WTC11 (cell line): Measurements from ENCODE around the gene RHOBTB3. TPM values are rescaled to one million over a fixed set of nuclear protein-coding genes. Genes with fewer than 3 reads are reported as not detected.

Experiments used
- ATAC-seq: fragments of 200-7000 bp; cut with Tn5 transposase; 2 replicates; pipeline ENCODE4 v1.10.0; 2021; ENCODE audit warnings: mild to moderate bottlenecking, moderate library complexity
- CTCF ChIA-PET: fragments of 300-600 bp; sonication (Branson Sonifier 250); formaldehyde crosslinking; loops from one replicate; lab custom pipeline; 2021; ENCODE audit warnings: antibody characterized with exemption; lab: Charles Lee
- POLR2A ChIA-PET: fragments of 350-600 bp; sonication (Branson Sonifier 250); formaldehyde crosslinking; loops from one replicate; lab custom pipeline; 2021; ENCODE audit warnings: antibody characterized with exemption; lab: Charles Lee
- DNase-seq: peaks from one replicate; pipeline ENCODE4 v3.0.0; 2021; ENCODE audit warnings: low spot score
- H3K27ac Mint-ChIP-seq: 2 replicates; pipeline ENCODE4 v1.8.0; 2021; ENCODE audit warnings: mixed read lengths
- H3K27me3 Mint-ChIP-seq: 2 replicates; pipeline ENCODE4 v1.8.0; 2021; ENCODE audit warnings: low read depth, mild to moderate bottlenecking, moderate library complexity, mixed read lengths
- H3K36me3 Mint-ChIP-seq: 2 replicates; pipeline ENCODE4 v1.8.0; 2021; ENCODE audit warnings: mixed read lengths
- H3K4me1 Mint-ChIP-seq: 2 replicates; pipeline ENCODE4 v1.8.0; 2022; ENCODE audit warnings: mixed read lengths
- H3K4me3 Mint-ChIP-seq: 2 replicates; pipeline ENCODE4 v1.8.0; 2021; ENCODE audit warnings: mild to moderate bottlenecking, moderate library complexity, mixed read lengths
- H3K9me3 Mint-ChIP-seq: 2 replicates; pipeline ENCODE4 v1.8.0; 2021; ENCODE audit warnings: mixed read lengths
- AR ChIP-seq: fragments of 250-450 bp; sonication (Bioruptor Pico); IDR thresholded peaks from 2 replicates; pipeline ENCODE4 v1.9.0; 2021; ENCODE audit warnings: mild to moderate bottlenecking
- ARID4B ChIP-seq: sonication (generic); formaldehyde crosslinking; IDR thresholded peaks from 2 replicates; pipeline ENCODE4 v1.8.0; 2023; ENCODE audit warnings: missing genetic modification reagents, mild to moderate bottlenecking, borderline replicate concordance
- ATF6 ChIP-seq: sonication (generic); formaldehyde crosslinking; IDR thresholded peaks from 2 replicates; pipeline ENCODE4 v1.8.1; 2023; ENCODE audit warnings: mild to moderate bottlenecking, missing genetic modification reagents
- CBFB ChIP-seq: sonication (generic); formaldehyde crosslinking; IDR thresholded peaks from 2 replicates; pipeline ENCODE4 v1.8.1; 2022; ENCODE audit warnings: mild to moderate bottlenecking, low read depth, missing genetic modification reagents
- CREM ChIP-seq: sonication (generic); formaldehyde crosslinking; IDR thresholded peaks from 2 replicates; pipeline ENCODE4 v1.8.1; 2022; ENCODE audit warnings: mild to moderate bottlenecking, missing genetic modification reagents, moderate library complexity
- E2F5 ChIP-seq: sonication (generic); formaldehyde crosslinking; IDR thresholded peaks from 2 replicates; pipeline ENCODE4 v1.8.1; 2022; ENCODE audit warnings: mild to moderate bottlenecking, moderate library complexity, missing genetic modification reagents
- ETV6 ChIP-seq: sonication (generic); formaldehyde crosslinking; IDR thresholded peaks from 2 replicates; pipeline ENCODE4 v1.8.1; 2022; ENCODE audit warnings: mild to moderate bottlenecking, missing genetic modification reagents
- JAZF1 ChIP-seq: fragments of 250-450 bp; sonication (Bioruptor Pico); IDR thresholded peaks from 2 replicates; pipeline ENCODE4 v1.9.0; 2021; ENCODE audit warnings: moderate library complexity, mild to moderate bottlenecking, inconsistent platforms
- MLX ChIP-seq: sonication (generic); formaldehyde crosslinking; IDR thresholded peaks from 2 replicates; pipeline ENCODE4 v1.8.1; 2023; ENCODE audit warnings: mild to moderate bottlenecking, missing genetic modification reagents, moderate library complexity
- MXD4 ChIP-seq: fragments of 250-450 bp; sonication (Bioruptor Pico); IDR thresholded peaks from 2 replicates; pipeline ENCODE4 v1.8.0; 2021; ENCODE audit warnings: mild to moderate bottlenecking, moderate library complexity, borderline replicate concordance
- MYBL2 ChIP-seq: sonication (generic); formaldehyde crosslinking; IDR thresholded peaks from 2 replicates; pipeline ENCODE4 v1.8.1; 2023; ENCODE audit warnings: mild to moderate bottlenecking, moderate library complexity, missing genetic modification reagents
- NFATC4 ChIP-seq: fragments of 250-450 bp; sonication (Bioruptor Pico); IDR thresholded peaks from 2 replicates; pipeline ENCODE4 v1.9.0; 2021; ENCODE audit warnings: mild to moderate bottlenecking
- PRRX2 ChIP-seq: fragments of 250-450 bp; sonication (Bioruptor Pico); IDR thresholded peaks from 2 replicates; pipeline ENCODE4 v1.8.0; 2021; ENCODE audit warnings: mild to moderate bottlenecking
- SP1 ChIP-seq: sonication (generic); formaldehyde crosslinking; conservative IDR thresholded peaks from 2 replicates; pipeline ENCODE4 v1.8.1; 2022; ENCODE audit warnings: missing genetic modification reagents
- ZBTB21 ChIP-seq: sonication (generic); formaldehyde crosslinking; IDR thresholded peaks from 2 replicates; pipeline ENCODE4 v1.8.1; 2023; ENCODE audit warnings: mild to moderate bottlenecking, missing genetic modification reagents, borderline replicate concordance
- ZNF281 ChIP-seq: sonication (generic); formaldehyde crosslinking; IDR thresholded peaks from 2 replicates; pipeline ENCODE4 v1.8.0; 2023; ENCODE audit warnings: mild to moderate bottlenecking, missing genetic modification reagents
- ZNF423 ChIP-seq: fragments of 250-450 bp; sonication (Bioruptor Pico); IDR thresholded peaks from 2 replicates; pipeline ENCODE4 v2.1.2; 2022; ENCODE audit warnings: mild to moderate bottlenecking, moderate library complexity
- ZNF512 ChIP-seq: sonication (generic); formaldehyde crosslinking; IDR thresholded peaks from 2 replicates; pipeline ENCODE4 v1.8.1; 2022; ENCODE audit warnings: missing genetic modification reagents, borderline replicate concordance
- ZSCAN18 ChIP-seq: fragments of 250-450 bp; sonication (Bioruptor Pico); IDR thresholded peaks from 2 replicates; pipeline ENCODE4 v2.1.2; 2022; ENCODE audit warnings: mild to moderate bottlenecking, moderate library complexity
- total RNA-seq: library from RNA; stranded (reverse); gene quantifications from 3 replicates; pipeline ENCODE4 v1.2.3, GENCODE V29; 2021

RHOBTB3 gene
- total RNA-seq, 1 experiment from 2014 or later, result 13.8 TPM

- ATAC-seq (no peak), DNase-seq (no peak)
- POLR2A ChIA-PET, result no interaction called here
- H3K9me3 Mint-ChIP-seq, result peaks cover 16% of the 10 kb centered on the region
- TF ChIP-seq SP1 (CRISPR knock-in tag) (no peak), MYBL2 (CRISPR knock-in tag) (no peak), ARID4B (no peak), PRRX2 (no peak), CREM (CRISPR knock-in tag) (no peak), ZNF281 (CRISPR knock-in tag) (no peak), ATF6 (CRISPR knock-in tag) (no peak), MXD4 (CRISPR knock-in tag) (no peak), ZSCAN18 (CRISPR knock-in tag) (no peak)
- CTCF ChIA-PET, result no interaction called here
- no peak overlapping the region for H3K4me3 Mint-ChIP-seq
- H3K4me1 Mint-ChIP-seq, result no peaks in the 10 kb centered on the region
- H3K36me3 Mint-ChIP-seq, result no peaks in the 10 kb centered on the region
- no peaks in the 10 kb centered on the region for H3K27me3 Mint-ChIP-seq
- no peak overlapping the region for H3K27ac Mint-ChIP-seq
These were observed 69.4 kb downstream of the RHOBTB3 start for GRCh38 chr5:95800553-95800952.

GRCh38 chr5:95801532-95801931 lies 70.4 kb downstream of the RHOBTB3 start:
- H3K27me3 Mint-ChIP-seq, result no peaks in the 10 kb centered on the region
- ChIA-PET POLR2A (no interaction called here), CTCF (no interaction called here)
- DNase-seq (no peak), ATAC-seq (no peak)
- H3K9me3 Mint-ChIP-seq, result peaks cover 16% of the 10 kb centered on the region
- no peaks in the 10 kb centered on the region for H3K4me1 Mint-ChIP-seq
- H3K36me3 Mint-ChIP-seq, result no peaks in the 10 kb centered on the region
- no peak overlapping the region for H3K27ac Mint-ChIP-seq
- H3K4me3 Mint-ChIP-seq, result no peak overlapping the region
- TF ChIP-seq NFATC4, result no peak
- TF ChIP-seq MLX (CRISPR knock-in tag), result no peak
- no peak for TF ChIP-seq JAZF1 (CRISPR knock-in tag)
- TF ChIP-seq E2F5 (CRISPR knock-in tag), result no peak
- no peak for TF ChIP-seq ZBTB21
- TF ChIP-seq ZNF512 (CRISPR knock-in tag), result no peak
- TF ChIP-seq MXD4 (CRISPR knock-in tag), result no peak
- TF ChIP-seq CBFB, result no peak
- no peak for TF ChIP-seq ZNF423 (CRISPR knock-in tag)
- TF ChIP-seq AR (CRISPR knock-in tag), result no peak
- TF ChIP-seq ETV6, result no peak
